K562 (cell line): Measurements from ENCODE around the gene ENKD1. TPM values are rescaled to one million over a fixed set of nuclear protein-coding genes. Genes with fewer than 3 reads are reported as not detected.

Experiments used
- JUND ChIP-seq, 2 experiments: IDR thresholded peaks; 2 replicates in 1 of 2; 3 replicates in 1 of 2; pipeline ENCODE4 v1.6.1; 2011; ENCODE audit warnings: borderline replicate concordance in 2 of 2, low read depth in 2 of 2, low read length in 2 of 2, improper control_type of control experiment in 1 of 2, missing biosample characterization in 1 of 2, missing genetic modification characterization in 1 of 2, missing genetic modification reagents in 1 of 2
- MTA3 ChIP-seq: fragments of 450-650 bp; formaldehyde crosslinking; IDR thresholded peaks from 2 replicates; pipeline ENCODE4 v1.6.1; 2017; ENCODE audit warnings: mild to moderate bottlenecking, borderline replicate concordance
- NR2C1 ChIP-seq, 2 experiments: fragments of 450-650 bp; IDR thresholded peaks; 2 replicates each; pipeline ENCODE4 v1.6.1; 2017; ENCODE audit warnings: mild to moderate bottlenecking in 2 of 2, antibody characterized with exemption in 1 of 2, inconsistent platforms in 1 of 2, missing compliant biosample characterization in 1 of 2, missing genetic modification characterization in 1 of 2
- RB1 ChIP-seq: fragments of 450-650 bp; IDR thresholded peaks from 2 replicates; pipeline ENCODE4 v1.6.1; 2017; ENCODE audit warnings: low read depth, mild to moderate bottlenecking
- SMAD4 ChIP-seq: fragments of 250-450 bp; sonication (Bioruptor Pico); conservative IDR thresholded peaks from 2 replicates; pipeline ENCODE4 v1.8.0; 2021; ENCODE audit warnings: inconsistent platforms, mild to moderate bottlenecking, moderate library complexity
- SMC3 ChIP-seq: conservative IDR thresholded peaks from 2 replicates; pipeline ENCODE4 v1.6.1; 2011; ENCODE audit warnings: low read depth, low read length, improper control_type of control experiment; ENCODE audit not compliant: insufficient read depth
- TBL1XR1 ChIP-seq, 2 experiments: IDR thresholded peaks; 2 replicates each; pipeline ENCODE4 v1.6.1; 2012; ENCODE audit warnings: improper control_type of control experiment in 2 of 2, low read length in 2 of 2, mild to moderate bottlenecking in 1 of 2
- U2AF2 ChIP-seq: fragments of 200-400 bp; formaldehyde crosslinking; optimal IDR thresholded peaks from 2 replicates; pipeline ENCODE3; 2017; ENCODE audit warnings: low read depth, mild to moderate bottlenecking, low read length
- XRCC3 ChIP-seq: fragments of 450-650 bp; IDR thresholded peaks from 2 replicates; pipeline ENCODE4 v1.6.1; 2017; ENCODE audit warnings: mild to moderate bottlenecking, moderate library complexity
- YY1 ChIP-seq, 3 experiments: IDR thresholded peaks; 2 replicates each; pipeline ENCODE4 v1.6.1; 2011; ENCODE audit warnings: low read length in 2 of 3, mild to moderate bottlenecking in 2 of 3, moderate library complexity in 2 of 3, borderline replicate concordance in 1 of 3, control low read depth in 1 of 3, low read depth in 1 of 3; ENCODE audit not compliant: insufficient read depth in 3 of 3, insufficient replicate concordance in 2 of 3, control insufficient read depth in 1 of 3, insufficient read length in 1 of 3; ENCODE audit errors: extremely low read depth in 1 of 3
- polyA plus RNA-seq, 8 experiments: library from polyadenylated mRNA; depleted of rRNA in 4 of 8; stranded (reverse) in 5 of 8; unstranded in 3 of 8; fragments of >200 nt; fragmentation: Nextera tagmentation in 2 of 8; fragmentation: Illumina TruSeq in 1 of 8; extraction: Ambion mirVana in 2 of 8; extraction: Trizol in 1 of 8; gene quantifications; 2 replicates each; pipeline versions ENCODE4 v1.2.1 to v1.2.3, GENCODE V29; 2011 to 2014; ENCODE audit warnings: inconsistent platforms in 1 of 8, missing spikeins in 1 of 8
- total RNA-seq, 7 experiments: library from RNA; depleted of rRNA in 6 of 7; stranded (reverse); fragments of >200 nt in 6 of 7; fragmentation: Illumina TruSeq in 2 of 7; extraction: Trizol in 2 of 7; gene quantifications; 2 replicates each; pipeline versions ENCODE4 v1.2.1 to v1.2.3, GENCODE V29; 2011 to 2021; ENCODE audit warnings: low replicate concordance in 1 of 7
- TF ChIP-seq, protein P1 (sequence below): sonication (generic); formaldehyde crosslinking; IDR thresholded peaks from 2 replicates; pipeline ENCODE4 v1.9.0; 2022; ENCODE audit warnings: mild to moderate bottlenecking, missing genetic modification reagents
- TF ChIP-seq, protein P2 (sequence below), 2 experiments: fragments of 450-650 bp; IDR thresholded peaks; 2 replicates each; pipeline ENCODE4 v1.6.1; 2016
- TF ChIP-seq, protein P3 (sequence below): fragments of 450-650 bp; formaldehyde crosslinking; IDR thresholded peaks from 2 replicates; pipeline ENCODE4 v1.4.0; 2020; ENCODE audit warnings: mild to moderate bottlenecking, moderate library complexity

The ENKD1 gene
- total and polyA plus RNA-seq, 9 of the 15 experiments (the other 6 are each of a cell fraction or from before 2014, with no cell fraction given), result 1.1 to 26.9 (median 8.3) TPM

- peak; percentile 9; the same call in 1 of the 2 replicates for TF ChIP-seq JUND (IDR thresholded peaks at IDR 0.05; ENCODE audit: borderline replicate concordance, low read depth, low read length)
- TF ChIP-seq JUND (tag; IDR thresholded peaks at IDR 0.05; ENCODE audit: borderline replicate concordance, low read depth, low read length), result no peak; the same call in 2 of the 3 replicates
- no peak for TF ChIP-seq U2AF2
- no peak for TF ChIP-seq XRCC3
- TF ChIP-seq MTA3, result peak; percentile 46; the same call in 1 of the 2 replicates
- TF ChIP-seq SMAD4 (CRISPR knock-in tag), result 0 out of 2 replicates have a peak, but pooled peaks have one; percentile 41
- peak; percentile 97 for TF ChIP-seq SMC3
- TF ChIP-seq, protein P1, sequence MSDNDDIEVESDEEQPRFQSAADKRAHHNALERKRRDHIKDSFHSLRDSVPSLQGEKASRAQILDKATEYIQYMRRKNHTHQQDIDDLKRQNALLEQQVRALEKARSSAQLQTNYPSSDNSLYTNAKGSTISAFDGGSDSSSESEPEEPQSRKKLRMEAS (CRISPR knock-in tag), result peak; percentile 75
- TF ChIP-seq TBL1XR1 (IDR thresholded peaks at IDR 0.05; ENCODE audit: low read length in 2 of 2), result peak in 1 of 2 experiments; percentile 58; a peak in 1 of 4 replicates
- peak in 2 of 3 experiments; percentile 28 to 29 for TF ChIP-seq YY1 (IDR thresholded peaks at IDR 0.05; ENCODE audit: borderline replicate concordance in 1 of 3, control insufficient read depth in 1 of 3, extremely low read depth in 1 of 3, insufficient read depth in 3 of 3, insufficient read length in 1 of 3, insufficient replicate concordance in 2 of 3, low read depth in 1 of 3, low read length in 2 of 3)
- TF ChIP-seq, protein P2, sequence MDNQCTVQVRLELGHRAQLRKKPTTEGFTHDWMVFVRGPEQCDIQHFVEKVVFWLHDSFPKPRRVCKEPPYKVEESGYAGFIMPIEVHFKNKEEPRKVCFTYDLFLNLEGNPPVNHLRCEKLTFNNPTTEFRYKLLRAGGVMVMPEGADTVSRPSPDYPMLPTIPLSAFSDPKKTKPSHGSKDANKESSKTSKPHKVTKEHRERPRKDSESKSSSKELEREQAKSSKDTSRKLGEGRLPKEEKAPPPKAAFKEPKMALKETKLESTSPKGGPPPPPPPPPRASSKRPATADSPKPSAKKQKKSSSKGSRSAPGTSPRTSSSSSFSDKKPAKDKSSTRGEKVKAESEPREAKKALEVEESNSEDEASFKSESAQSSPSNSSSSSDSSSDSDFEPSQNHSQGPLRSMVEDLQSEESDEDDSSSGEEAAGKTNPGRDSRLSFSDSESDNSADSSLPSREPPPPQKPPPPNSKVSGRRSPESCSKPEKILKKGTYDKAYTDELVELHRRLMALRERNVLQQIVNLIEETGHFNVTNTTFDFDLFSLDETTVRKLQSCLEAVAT (IDR thresholded peaks at IDR 0.05), result no peak
- TF ChIP-seq, protein P3, sequence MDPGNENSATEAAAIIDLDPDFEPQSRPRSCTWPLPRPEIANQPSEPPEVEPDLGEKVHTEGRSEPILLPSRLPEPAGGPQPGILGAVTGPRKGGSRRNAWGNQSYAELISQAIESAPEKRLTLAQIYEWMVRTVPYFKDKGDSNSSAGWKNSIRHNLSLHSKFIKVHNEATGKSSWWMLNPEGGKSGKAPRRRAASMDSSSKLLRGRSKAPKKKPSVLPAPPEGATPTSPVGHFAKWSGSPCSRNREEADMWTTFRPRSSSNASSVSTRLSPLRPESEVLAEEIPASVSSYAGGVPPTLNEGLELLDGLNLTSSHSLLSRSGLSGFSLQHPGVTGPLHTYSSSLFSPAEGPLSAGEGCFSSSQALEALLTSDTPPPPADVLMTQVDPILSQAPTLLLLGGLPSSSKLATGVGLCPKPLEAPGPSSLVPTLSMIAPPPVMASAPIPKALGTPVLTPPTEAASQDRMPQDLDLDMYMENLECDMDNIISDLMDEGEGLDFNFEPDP (CRISPR knock-in tag), result no peak
- 0 out of 2 replicates have a peak, but pooled peaks have one; percentile 34 for TF ChIP-seq RB1
- 0 out of 2 replicates have a peak, but pooled peaks have one; percentile 19 for TF ChIP-seq NR2C1 (IDR thresholded peaks at IDR 0.05)
- TF ChIP-seq NR2C1 (tag; IDR thresholded peaks at IDR 0.05), result no peak
Observed at GRCh38 chr16:67667817-67668494, 1.4 kb upstream of the ENKD1 start (continued).
